Measurements from ENCODE around the gene PRKRIP1.
A peak's percentile ranks its signal among the peaks of the same experiment; 100 is the strongest.

Gene PRKRIP1

DNA sequence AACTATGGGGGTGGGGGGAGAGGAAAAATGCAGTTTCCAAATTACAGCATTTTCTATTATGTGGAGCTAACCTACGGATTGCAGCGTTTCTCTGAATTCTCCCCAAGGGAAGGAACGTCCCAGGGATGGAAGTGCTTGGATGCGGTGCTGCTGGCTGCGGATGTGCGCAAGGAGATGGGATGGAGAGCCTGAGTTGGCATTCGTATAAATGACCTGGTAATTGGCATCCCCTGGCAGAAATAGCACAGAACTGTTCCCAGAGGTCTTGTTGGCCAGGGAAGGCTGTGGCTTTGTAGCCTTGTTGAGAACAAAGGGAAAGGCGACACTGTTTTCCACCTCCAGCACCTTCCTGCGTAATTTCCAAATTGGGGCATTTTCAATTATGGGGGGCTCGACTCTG, 40.0 kb downstream of the PRKRIP1 start:
- Histone ChIP-seq H3K79me2 (ENCODE audit: insufficient read depth, low read length) (peaks cover 32% of the 10 kb centered on the region), H3K4me2 (ENCODE audit: low read depth, low read length, poor library complexity, severe bottlenecking) (peak overlapping the region; percentile 80), H3K9me3 (ENCODE audit: insufficient read depth, low read length) (no peaks in the 10 kb centered on the region), H3F3A (ENCODE audit: insufficient read depth) (peaks cover 39% of the 10 kb centered on the region), H3K9ac (ENCODE audit: low read length) (no peak overlapping the region), H3K4me3 (ENCODE audit: insufficient read depth, low read length, poor library complexity, severe bottlenecking) (no peak overlapping the region), H4K20me1 (ENCODE audit: low read depth, low read length) (no peaks in the 10 kb centered on the region), H3K9me2 (replicated peaks; ENCODE audit: insufficient read depth, low read length) (no peaks in the 10 kb centered on the region), H3K36me3 (ENCODE audit: low read length) (0 out of 2 replicates have a peak, but pooled peaks cover 9% of the 10 kb centered on the region), H2AFZ (ENCODE audit: low read depth, low read length, severe bottlenecking) (no peak overlapping the region), H3K27me3 (ENCODE audit: low read length) (no peaks in the 10 kb centered on the region), H3K27ac (ENCODE audit: low read depth, low read length) (peak overlapping the region; percentile 92; the same call in 1 of the 2 replicates)
- no peak for TF ChIP-seq EZH2phosphoT487 (conservative IDR thresholded peaks at IDR 0.05; ENCODE audit: low read length)
- TF ChIP-seq, protein P1, sequence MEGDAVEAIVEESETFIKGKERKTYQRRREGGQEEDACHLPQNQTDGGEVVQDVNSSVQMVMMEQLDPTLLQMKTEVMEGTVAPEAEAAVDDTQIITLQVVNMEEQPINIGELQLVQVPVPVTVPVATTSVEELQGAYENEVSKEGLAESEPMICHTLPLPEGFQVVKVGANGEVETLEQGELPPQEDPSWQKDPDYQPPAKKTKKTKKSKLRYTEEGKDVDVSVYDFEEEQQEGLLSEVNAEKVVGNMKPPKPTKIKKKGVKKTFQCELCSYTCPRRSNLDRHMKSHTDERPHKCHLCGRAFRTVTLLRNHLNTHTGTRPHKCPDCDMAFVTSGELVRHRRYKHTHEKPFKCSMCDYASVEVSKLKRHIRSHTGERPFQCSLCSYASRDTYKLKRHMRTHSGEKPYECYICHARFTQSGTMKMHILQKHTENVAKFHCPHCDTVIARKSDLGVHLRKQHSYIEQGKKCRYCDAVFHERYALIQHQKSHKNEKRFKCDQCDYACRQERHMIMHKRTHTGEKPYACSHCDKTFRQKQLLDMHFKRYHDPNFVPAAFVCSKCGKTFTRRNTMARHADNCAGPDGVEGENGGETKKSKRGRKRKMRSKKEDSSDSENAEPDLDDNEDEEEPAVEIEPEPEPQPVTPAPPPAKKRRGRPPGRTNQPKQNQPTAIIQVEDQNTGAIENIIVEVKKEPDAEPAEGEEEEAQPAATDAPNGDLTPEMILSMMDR (IDR thresholded peaks at IDR 0.05; ENCODE audit: insufficient read depth, low read length, poor library complexity, severe bottlenecking): no peak

DNA sequence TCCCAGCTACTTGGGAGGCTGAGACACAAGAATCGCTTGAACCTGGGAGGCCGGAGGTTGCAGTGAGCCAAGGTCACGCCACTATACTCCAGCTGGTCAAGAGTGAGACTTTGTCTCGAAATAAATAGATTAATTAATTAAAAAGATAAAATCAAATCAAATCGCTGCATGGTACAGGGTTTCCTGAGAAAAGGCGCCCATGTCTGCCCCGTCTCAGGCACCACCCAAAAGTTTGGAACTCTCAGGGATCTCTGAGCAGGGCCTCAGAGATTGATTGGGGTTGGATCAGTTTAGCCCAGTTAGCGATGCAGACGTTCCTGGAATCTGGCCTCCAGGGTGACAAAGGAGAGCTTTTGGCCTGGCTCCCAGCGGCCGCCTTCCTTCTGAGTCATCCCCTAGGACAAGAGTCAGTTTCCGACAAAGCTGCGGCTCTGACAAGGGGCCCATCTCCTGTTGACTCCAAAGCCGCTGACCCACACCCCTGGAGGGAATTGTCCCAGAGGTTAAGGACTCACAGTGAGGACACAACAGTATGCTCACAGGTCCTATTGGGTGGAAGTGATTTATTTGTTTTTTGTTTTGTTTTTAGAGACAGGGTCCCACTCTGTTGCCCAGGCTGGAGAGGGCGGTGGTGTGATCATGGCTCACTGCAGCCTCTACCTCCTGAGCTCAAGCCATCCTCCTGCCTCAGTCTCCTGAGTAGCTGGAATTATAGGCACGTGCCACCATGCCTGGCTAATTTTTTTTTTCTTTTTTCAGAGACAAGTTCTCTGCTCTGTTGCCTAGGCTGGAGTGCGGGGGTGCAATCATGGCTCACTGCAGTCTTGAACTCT, 44.0 kb downstream of the PRKRIP1 start:
- Histone ChIP-seq H3F3A (ENCODE audit: insufficient read depth) (peaks cover 58% of the 10 kb centered on the region), H3K79me2 (ENCODE audit: insufficient read depth, low read length) (peaks cover 15% of the 10 kb centered on the region)

DNA sequence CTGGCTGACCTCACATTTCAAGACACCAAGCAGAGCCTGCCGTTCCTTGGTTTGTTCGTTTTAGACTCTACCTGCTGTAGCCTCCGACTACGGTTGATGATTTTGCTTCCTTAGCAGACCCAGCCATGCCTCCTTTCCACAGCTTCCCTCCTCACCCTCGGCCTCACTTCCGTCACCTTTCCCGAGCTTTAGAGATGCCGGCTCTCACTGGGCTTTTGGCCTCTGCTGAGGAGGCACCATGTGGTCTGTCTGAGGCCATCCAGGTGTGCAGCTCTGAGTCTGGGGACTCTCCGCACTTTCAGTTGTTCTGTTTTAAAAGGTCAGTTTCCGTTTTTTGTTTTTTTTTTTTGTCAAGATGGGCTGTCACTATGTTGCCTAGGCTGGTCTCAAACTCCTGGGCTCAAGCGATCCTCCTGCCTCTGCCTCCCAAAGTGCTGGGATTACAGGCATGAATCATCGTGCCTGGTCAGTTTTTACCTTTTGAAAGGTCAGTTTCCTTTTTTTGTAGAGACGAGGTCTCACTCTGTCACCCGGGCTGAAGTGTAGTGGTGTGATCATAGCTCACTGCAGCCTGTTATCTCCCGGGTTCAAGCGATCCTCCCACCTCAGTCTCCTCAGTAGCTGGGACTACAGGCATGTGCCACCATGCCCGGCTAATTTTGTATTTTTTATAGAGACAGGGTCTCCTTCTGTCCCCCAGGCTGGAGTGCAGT, 49.0 kb downstream of the PRKRIP1 start:
- peak overlapping the region; percentile 54 for H3K4me2 ChIP-seq (ENCODE audit: low read depth, low read length, poor library complexity, severe bottlenecking)

More for the DNA sequence above, 44.0 kb downstream of the PRKRIP1 start:
- Histone ChIP-seq H3K9me3 (ENCODE audit: insufficient read depth, low read length) (no peaks in the 10 kb centered on the region), H3K4me2 (ENCODE audit: low read depth, low read length, poor library complexity, severe bottlenecking) (peak overlapping the region; percentile 42), H3K27me3 (ENCODE audit: low read length) (no peaks in the 10 kb centered on the region), H3K27ac (ENCODE audit: low read depth, low read length) (peak overlapping the region; percentile 97), H4K20me1 (ENCODE audit: low read depth, low read length) (no peaks in the 10 kb centered on the region), H3K9me2 (replicated peaks; ENCODE audit: insufficient read depth, low read length) (no peaks in the 10 kb centered on the region), H3K9ac (ENCODE audit: low read length) (no peak overlapping the region), H3K4me3 (ENCODE audit: insufficient read depth, low read length, poor library complexity, severe bottlenecking) (no peak overlapping the region), H3K36me3 (ENCODE audit: low read length) (0 out of 2 replicates have a peak, but pooled peaks cover 9% of the 10 kb centered on the region), H2AFZ (ENCODE audit: low read depth, low read length, severe bottlenecking) (no peak overlapping the region)
- TF ChIP-seq EZH2phosphoT487 (conservative IDR thresholded peaks at IDR 0.05; ENCODE audit: low read length): no peak
- TF ChIP-seq, protein P1 (IDR thresholded peaks at IDR 0.05; ENCODE audit: insufficient read depth, low read length, poor library complexity, severe bottlenecking): no peak

More for the DNA sequence above, 49.0 kb downstream of the PRKRIP1 start:
- H3K9me2 ChIP-seq (replicated peaks; ENCODE audit: insufficient read depth, low read length): no peaks in the 10 kb centered on the region
- TF ChIP-seq, protein P1 (IDR thresholded peaks at IDR 0.05; ENCODE audit: insufficient read depth, low read length, poor library complexity, severe bottlenecking): no peak
- TF ChIP-seq EZH2phosphoT487 (conservative IDR thresholded peaks at IDR 0.05; ENCODE audit: low read length): no peak
- H3K4me3 ChIP-seq (ENCODE audit: insufficient read depth, low read length, poor library complexity, severe bottlenecking): peak overlapping the region; percentile 23
- H3K27ac ChIP-seq (ENCODE audit: low read depth, low read length): peak overlapping the region; percentile 97
- no peaks in the 10 kb centered on the region for H3K9me3 ChIP-seq (ENCODE audit: insufficient read depth, low read length)
- no peak overlapping the region for H2AFZ ChIP-seq (ENCODE audit: low read depth, low read length, severe bottlenecking)
- H3K36me3 ChIP-seq (ENCODE audit: low read length): peaks cover 15% of the 10 kb centered on the region; the same call in 1 of the 2 replicates
- H4K20me1 ChIP-seq (ENCODE audit: low read depth, low read length): no peaks in the 10 kb centered on the region
- H3K9ac ChIP-seq (ENCODE audit: low read length): peak overlapping the region; percentile 44
- H3F3A ChIP-seq (ENCODE audit: insufficient read depth): peaks cover 60% of the 10 kb centered on the region
- H3K27me3 ChIP-seq (ENCODE audit: low read length): no peaks in the 10 kb centered on the region
- H3K79me2 ChIP-seq (ENCODE audit: insufficient read depth, low read length): no peaks in the 10 kb centered on the region; the same call in 1 of the 2 replicates

Measured in SU-DHL-6 (cell line).